GM19455 (cell line): ENCODE measurements around the gene FBXL17.

ENCODE experiments used
- ATAC-seq: cut with Tn5 transposase; IDR thresholded peaks from one replicate; pipeline ENCODE4 v1.9.1; 2021; ENCODE audit not compliant: unreplicated experiment

FBXL17 gene

DNA sequence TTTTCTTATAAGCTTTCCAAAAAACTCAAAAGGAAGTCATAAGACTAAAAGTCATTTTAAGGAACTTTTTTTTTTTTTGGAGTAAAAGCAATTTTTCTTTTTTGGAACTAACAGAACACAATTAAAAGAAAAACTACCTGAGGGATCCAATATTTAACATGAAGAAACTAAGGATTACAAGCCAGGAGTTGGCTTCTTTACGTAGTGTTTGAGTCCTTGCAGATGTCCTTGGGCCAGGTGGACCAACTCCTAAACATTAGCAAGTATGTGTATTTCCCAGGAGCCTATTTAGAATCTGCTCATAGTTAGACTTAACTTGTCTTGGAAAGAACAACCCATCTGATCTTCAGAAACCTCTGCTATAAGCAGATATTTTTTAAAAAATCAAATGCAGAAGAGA lies 557.1 kb downstream of the FBXL17 start:
- no peak for ATAC-seq

DNA sequence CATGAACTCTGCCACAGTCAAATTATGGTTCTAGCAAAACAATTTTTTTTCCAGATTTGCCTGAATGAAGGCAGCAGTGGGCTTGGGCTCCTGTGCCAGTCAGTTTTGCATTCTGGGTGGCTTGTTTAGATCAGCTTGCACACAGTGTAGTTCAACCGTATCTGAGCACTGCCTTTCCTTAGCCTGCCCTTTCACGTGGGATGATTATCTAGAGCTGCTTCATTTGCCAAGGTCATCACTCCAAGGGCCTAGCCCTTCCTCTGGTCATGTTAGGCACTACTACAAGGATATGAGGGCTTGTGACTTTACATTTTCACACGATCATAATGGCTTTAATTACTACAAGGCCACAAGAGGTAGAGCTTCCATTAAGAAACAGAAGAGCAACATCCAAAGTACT lies 560.6 kb downstream of the FBXL17 start:
- ATAC-seq, result no peak

DNA sequence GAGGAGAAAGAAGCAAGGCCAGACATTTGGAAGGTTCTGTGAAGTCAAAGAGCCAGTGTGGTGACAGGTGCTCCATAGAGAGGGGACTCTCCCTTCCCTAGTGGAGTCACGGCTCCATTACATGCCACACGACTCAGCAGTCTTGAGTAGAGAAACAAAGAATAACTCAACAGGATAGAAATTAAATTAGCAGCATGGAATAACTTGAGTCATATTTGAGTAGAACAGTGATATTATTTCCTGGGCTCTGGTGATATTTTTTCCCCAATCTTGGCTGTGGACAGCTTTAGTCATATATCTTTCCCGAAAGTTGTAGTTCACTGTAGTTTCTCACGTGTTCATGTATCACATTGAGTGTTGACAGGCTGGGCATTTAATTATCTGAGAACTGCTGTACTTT lies 561.5 kb downstream of the FBXL17 start:
- no peak for ATAC-seq

DNA sequence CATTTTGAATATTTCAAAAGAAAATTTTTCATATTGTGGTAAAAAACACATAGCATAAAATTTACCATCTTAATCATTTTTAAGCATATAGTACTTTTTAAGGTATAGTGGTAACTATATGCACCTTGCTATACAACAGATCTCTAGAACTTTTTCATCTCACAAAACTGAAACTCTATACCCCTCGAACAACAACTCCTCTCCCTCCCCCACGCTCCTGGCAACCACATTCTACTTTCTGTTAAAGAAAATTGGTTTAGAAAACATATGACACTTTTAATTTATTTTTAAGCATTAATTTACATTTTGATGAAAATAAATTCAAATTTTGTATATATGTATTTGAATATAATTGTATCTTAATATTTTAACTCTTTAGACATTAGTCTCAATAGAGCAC lies 563.9 kb downstream of the FBXL17 start:
- ATAC-seq, result no peak

DNA sequence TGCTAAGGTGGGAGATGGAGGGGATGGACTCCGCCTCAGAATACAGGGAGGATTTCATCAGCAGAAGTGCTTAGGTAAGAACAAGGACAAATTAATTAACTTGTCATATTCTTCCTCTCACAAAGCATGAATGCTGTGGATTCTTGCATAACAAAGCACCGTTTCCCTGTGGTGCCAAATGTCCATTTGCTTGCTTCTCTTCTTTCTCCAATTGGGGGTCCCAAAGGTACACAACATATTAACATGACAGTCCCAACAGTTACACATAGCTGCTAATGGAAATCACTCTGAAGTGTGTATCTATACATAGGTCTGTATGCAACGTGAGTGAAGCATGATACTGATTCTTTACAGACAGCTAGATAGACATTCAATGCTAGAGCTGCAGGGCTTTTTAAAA lies 564.5 kb downstream of the FBXL17 start:
- ATAC-seq, result no peak

DNA sequence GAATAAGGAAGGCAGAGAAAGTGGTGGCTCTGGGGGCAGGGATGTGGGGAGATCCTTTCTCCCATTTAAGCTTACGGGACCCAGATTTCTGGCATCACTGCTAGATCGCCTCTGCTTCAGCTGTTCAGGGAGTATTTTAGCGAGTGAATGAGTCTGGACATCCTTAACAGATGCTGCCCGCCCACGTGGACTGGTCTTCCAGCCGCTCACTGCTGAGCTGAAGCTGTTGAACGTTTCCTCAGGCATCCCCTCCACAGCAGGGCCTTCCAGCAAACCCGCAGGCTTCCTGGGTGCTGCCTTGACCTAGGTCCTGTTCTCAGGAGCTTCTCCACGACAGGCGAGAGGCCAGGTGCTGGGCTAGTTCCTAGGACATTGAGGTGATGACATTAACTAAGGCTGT lies 566.8 kb downstream of the FBXL17 start:
- no peak for ATAC-seq

DNA sequence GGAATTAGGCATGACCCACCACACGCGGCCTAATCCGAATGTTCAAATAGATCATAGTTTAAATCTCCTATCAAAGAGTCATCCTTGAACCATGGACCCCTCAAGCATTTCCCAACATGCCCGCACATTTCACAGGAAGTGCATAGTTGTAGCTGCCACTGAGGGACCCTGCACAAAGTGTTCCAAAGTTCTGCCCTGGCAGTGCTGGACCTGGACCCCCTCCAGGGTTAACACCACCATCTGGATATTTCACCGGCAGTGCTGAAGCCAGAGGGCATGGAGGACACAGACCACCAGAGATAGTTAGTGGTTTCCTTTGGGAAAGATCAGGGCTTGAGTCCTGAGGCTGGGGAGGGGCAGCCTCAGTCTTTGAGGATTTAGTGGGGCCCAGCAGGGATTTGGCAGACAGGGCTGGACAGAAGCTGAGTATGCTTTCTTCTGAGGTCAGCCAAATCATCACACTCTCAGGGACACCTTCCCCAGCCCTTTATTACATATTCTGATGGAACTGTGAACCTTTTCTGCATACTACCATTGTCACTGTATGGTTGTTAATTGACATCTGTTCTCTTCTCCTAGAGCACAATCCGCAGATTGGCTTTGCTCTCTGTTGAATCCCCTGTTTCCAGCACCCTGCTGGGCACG lies 567.6 kb downstream of the FBXL17 start:
- no peak for ATAC-seq

DNA sequence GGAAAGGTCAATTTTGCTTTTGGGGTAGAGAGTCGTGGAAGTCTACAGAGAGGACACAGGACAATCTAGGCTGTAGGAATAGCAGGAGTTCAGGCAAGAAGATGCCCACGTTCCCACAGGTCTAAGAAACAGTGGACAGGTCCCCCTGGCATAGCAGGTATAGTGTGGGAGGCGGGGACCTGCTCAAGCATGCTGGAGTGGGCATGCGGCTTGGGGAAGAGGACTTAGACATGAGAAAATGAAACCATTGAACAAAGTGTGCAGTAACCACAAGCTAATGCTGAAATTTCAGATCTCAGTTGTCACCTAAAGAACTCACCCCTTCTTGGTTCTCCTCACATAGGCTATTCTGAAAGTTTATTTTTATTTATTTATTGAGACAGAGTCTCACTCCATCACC lies 568.3 kb downstream of the FBXL17 start:
- ATAC-seq, result peak; percentile 72

DNA sequence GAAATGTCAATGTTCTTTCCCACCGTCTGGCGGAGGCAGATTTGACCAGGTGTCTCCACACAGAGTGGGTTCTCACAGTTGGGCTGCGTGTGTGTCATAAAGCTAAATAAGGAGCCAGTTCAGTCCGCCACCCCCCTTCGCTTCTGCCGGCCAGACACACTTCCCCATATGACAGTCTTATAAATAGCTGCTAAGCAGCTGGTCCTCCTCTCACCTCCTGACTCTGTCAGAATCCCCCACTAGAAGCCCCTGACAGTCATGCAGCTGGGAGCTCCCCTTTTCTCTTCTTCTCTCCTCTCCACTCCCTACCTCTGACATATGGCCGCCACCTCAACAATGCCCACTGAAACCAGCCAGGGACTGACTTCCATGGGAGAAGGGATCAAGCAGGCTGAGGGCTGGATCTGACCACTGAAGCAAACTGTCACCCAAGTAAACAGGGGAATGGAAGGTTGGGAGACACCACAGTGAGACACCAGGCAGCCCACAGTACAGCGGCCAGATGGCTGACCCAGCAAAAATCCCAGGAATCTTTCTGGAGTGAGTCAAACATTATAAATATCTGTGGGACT lies 569.2 kb downstream of the FBXL17 start:
- ATAC-seq, result peak; percentile 81

DNA sequence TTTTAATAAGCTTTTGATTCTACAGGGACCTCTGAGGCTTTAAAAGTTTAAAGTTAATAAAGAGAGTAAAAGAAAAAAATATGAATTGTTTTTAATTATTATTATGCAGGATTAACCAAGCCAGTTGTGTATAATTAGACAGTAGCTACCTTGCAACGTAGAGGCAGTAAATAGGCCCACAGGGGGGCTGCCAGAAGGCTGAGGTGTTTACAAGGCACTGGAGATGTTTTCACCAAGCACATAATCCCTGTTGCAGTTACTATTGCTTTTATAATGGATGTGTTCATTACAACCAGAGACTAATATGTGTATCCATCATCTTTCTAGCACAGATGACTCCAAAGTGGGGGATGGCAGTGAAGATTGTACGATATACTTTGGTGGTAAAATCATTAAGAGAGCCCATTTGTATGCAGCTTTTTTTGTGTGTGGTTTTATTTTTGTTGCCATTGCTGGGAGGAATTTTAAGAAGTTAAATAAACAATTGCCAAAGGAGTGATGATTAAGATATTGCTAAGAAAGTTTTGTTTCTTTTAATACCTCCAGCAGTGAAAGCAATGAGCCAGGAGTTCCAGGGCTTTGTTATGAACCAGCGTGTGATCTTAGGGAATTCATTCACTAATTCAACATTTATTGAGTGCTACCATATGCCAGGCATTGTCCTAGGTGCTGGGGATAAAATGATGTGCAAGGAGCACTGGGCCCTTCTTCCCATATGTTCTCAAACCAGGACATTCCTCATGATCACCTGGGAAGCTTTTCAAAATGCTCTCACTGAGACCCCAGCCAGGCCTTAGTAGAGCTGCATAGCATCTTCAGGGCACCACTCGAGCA lies 572.5 kb downstream of the FBXL17 start:
- ATAC-seq, result no peak
